Stimulated activated naive CD8-positive, alpha-beta T cell treated with anti-CD3 and anti-CD28 coated beads, Interleukin-15, Interleukin-2, amounts not matched to agents 100 ng/mL and 50 ng/mL, for 24 hours (primary cell): ENCODE data around the gene DYRK1B.

Experiments used
- H3K27ac Mint-ChIP-seq: one replicate; pipeline ENCODE4 v1.8.0; 2021; ENCODE audit warnings: mild to moderate bottlenecking, mixed read lengths
- H3K27me3 Mint-ChIP-seq: one replicate; pipeline ENCODE4 v1.8.0; 2021; ENCODE audit warnings: mixed read lengths
- H3K36me3 Mint-ChIP-seq: one replicate; pipeline ENCODE4 v1.8.0; 2021; ENCODE audit warnings: low read depth, mixed read lengths
- H3K4me1 Mint-ChIP-seq: one replicate; pipeline ENCODE4 v1.8.0; 2021; ENCODE audit warnings: low read depth, mixed read lengths
- H3K4me3 Mint-ChIP-seq: one replicate; pipeline ENCODE4 v1.8.0; 2021; ENCODE audit warnings: mild to moderate bottlenecking, mixed read lengths
- H3K9me3 Mint-ChIP-seq: one replicate; pipeline ENCODE4 v1.8.0; 2021; ENCODE audit warnings: mixed read lengths

The DYRK1B gene

GRCh38 chr19:39828654-39829032 lies 5.3 kb downstream of the DYRK1B start:
- Mint-ChIP-seq H3K4me1 (peaks cover 24% of the 10 kb centered on the region), H3K36me3 (peaks cover 52% of the 10 kb centered on the region), H3K9me3 (no peaks in the 10 kb centered on the region), H3K27ac (peak overlapping the region; percentile 71), H3K27me3 (no peaks in the 10 kb centered on the region), H3K4me3 (peak overlapping the region; percentile 13)

GRCh38 chr19:39828015-39828653 lies 5.8 kb downstream of the DYRK1B start:
- H3K27ac Mint-ChIP-seq = peak overlapping the region; percentile 71
- H3K9me3 Mint-ChIP-seq = no peaks in the 10 kb centered on the region
- no peaks in the 10 kb centered on the region for H3K27me3 Mint-ChIP-seq
- H3K36me3 Mint-ChIP-seq = peaks cover 52% of the 10 kb centered on the region
- H3K4me1 Mint-ChIP-seq = peaks cover 24% of the 10 kb centered on the region
- peak overlapping the region; percentile 13 for H3K4me3 Mint-ChIP-seq

- H3K9me3 Mint-ChIP-seq = no peaks in the 10 kb centered on the region
- H3K36me3 Mint-ChIP-seq = peaks cover 44% of the 10 kb centered on the region
- no peak overlapping the region for H3K27ac Mint-ChIP-seq
- no peaks in the 10 kb centered on the region for H3K27me3 Mint-ChIP-seq
- no peak overlapping the region for H3K4me3 Mint-ChIP-seq
- peaks cover 15% of the 10 kb centered on the region for H3K4me1 Mint-ChIP-seq
Measured at GRCh38 chr19:39827216-39827615, 6.7 kb downstream of the DYRK1B start.

GRCh38 chr19:39826311-39826945 lies 7.5 kb downstream of the DYRK1B start:
- H3K36me3 Mint-ChIP-seq = peaks cover 44% of the 10 kb centered on the region
- peaks cover 9% of the 10 kb centered on the region for H3K4me1 Mint-ChIP-seq
- H3K27me3 Mint-ChIP-seq = no peaks in the 10 kb centered on the region

GRCh38 chr19:39825531-39826076 lies 8.4 kb downstream of the DYRK1B start:
- Mint-ChIP-seq H3K4me3 (no peak overlapping the region), H3K36me3 (peaks cover 37% of the 10 kb centered on the region), H3K4me1 (peaks cover 9% of the 10 kb centered on the region), H3K27ac (no peak overlapping the region), H3K9me3 (no peaks in the 10 kb centered on the region), H3K27me3 (no peaks in the 10 kb centered on the region)

More at GRCh38 chr19:39826311-39826945, 7.5 kb downstream of the DYRK1B start:
- Mint-ChIP-seq H3K4me3 (no peak overlapping the region), H3K9me3 (no peaks in the 10 kb centered on the region), H3K27ac (no peak overlapping the region)

GRCh38 chr19:39825093-39825463 lies 8.9 kb downstream of the DYRK1B start:
- no peaks in the 10 kb centered on the region for H3K27me3 Mint-ChIP-seq
- H3K4me1 Mint-ChIP-seq = peaks cover 9% of the 10 kb centered on the region
- H3K36me3 Mint-ChIP-seq = peaks cover 32% of the 10 kb centered on the region
- peak overlapping the region; percentile 33 for H3K27ac Mint-ChIP-seq
- no peaks in the 10 kb centered on the region for H3K9me3 Mint-ChIP-seq
- no peak overlapping the region for H3K4me3 Mint-ChIP-seq

GRCh38 chr19:39824143-39825092 lies 9.5 kb downstream of the DYRK1B start:
- H3K4me3 Mint-ChIP-seq = no peak overlapping the region
- H3K9me3 Mint-ChIP-seq = no peaks in the 10 kb centered on the region
- H3K4me1 Mint-ChIP-seq = peaks cover 9% of the 10 kb centered on the region
- no peak overlapping the region for H3K27ac Mint-ChIP-seq
- peaks cover 25% of the 10 kb centered on the region for H3K36me3 Mint-ChIP-seq
- H3K27me3 Mint-ChIP-seq = no peaks in the 10 kb centered on the region

- H3K36me3 Mint-ChIP-seq = peaks cover 18% of the 10 kb centered on the region
- H3K27me3 Mint-ChIP-seq = no peaks in the 10 kb centered on the region
- no peak overlapping the region for H3K27ac Mint-ChIP-seq
- H3K9me3 Mint-ChIP-seq = no peaks in the 10 kb centered on the region
- H3K4me3 Mint-ChIP-seq = no peak overlapping the region
- H3K4me1 Mint-ChIP-seq = peaks cover 10% of the 10 kb centered on the region
Measured at GRCh38 chr19:39823686-39824085, 10.3 kb downstream of the DYRK1B start.

- H3K27ac Mint-ChIP-seq = no peak overlapping the region
- H3K4me3 Mint-ChIP-seq = no peak overlapping the region
- peaks cover 14% of the 10 kb centered on the region for H3K36me3 Mint-ChIP-seq
- no peaks in the 10 kb centered on the region for H3K27me3 Mint-ChIP-seq
- H3K4me1 Mint-ChIP-seq = peaks cover 18% of the 10 kb centered on the region
- no peaks in the 10 kb centered on the region for H3K9me3 Mint-ChIP-seq
Measured at GRCh38 chr19:39820696-39821095, 13.3 kb downstream of the DYRK1B start.

- Mint-ChIP-seq H3K4me1 (peaks cover 18% of the 10 kb centered on the region), H3K27ac (peak overlapping the region; percentile 54), H3K9me3 (no peaks in the 10 kb centered on the region), H3K4me3 (no peak overlapping the region), H3K27me3 (no peaks in the 10 kb centered on the region), H3K36me3 (peaks cover 14% of the 10 kb centered on the region)
Measured at GRCh38 chr19:39819786-39820185, 14.2 kb downstream of the DYRK1B start.

GRCh38 chr19:39818626-39819097 lies 15.3 kb downstream of the DYRK1B start:
- no peak overlapping the region for H3K4me3 Mint-ChIP-seq
- no peaks in the 10 kb centered on the region for H3K9me3 Mint-ChIP-seq
- H3K4me1 Mint-ChIP-seq = peaks cover 18% of the 10 kb centered on the region
- no peak overlapping the region for H3K27ac Mint-ChIP-seq
- peaks cover 14% of the 10 kb centered on the region for H3K36me3 Mint-ChIP-seq
- H3K27me3 Mint-ChIP-seq = no peaks in the 10 kb centered on the region

GRCh38 chr19:39817888-39818561 lies 15.9 kb downstream of the DYRK1B start:
- Mint-ChIP-seq H3K4me1 (peaks cover 18% of the 10 kb centered on the region), H3K9me3 (no peaks in the 10 kb centered on the region), H3K4me3 (no peak overlapping the region), H3K27me3 (no peaks in the 10 kb centered on the region), H3K27ac (no peak overlapping the region), H3K36me3 (peaks cover 14% of the 10 kb centered on the region)

- Mint-ChIP-seq H3K4me3 (no peak overlapping the region), H3K9me3 (no peaks in the 10 kb centered on the region), H3K36me3 (peaks cover 14% of the 10 kb centered on the region), H3K27me3 (no peaks in the 10 kb centered on the region), H3K4me1 (peaks cover 18% of the 10 kb centered on the region), H3K27ac (no peak overlapping the region)
Measured at GRCh38 chr19:39816287-39817048, 17.5 kb downstream of the DYRK1B start.

- Mint-ChIP-seq H3K27me3 (no peaks in the 10 kb centered on the region), H3K27ac (no peak overlapping the region), H3K36me3 (peaks cover 14% of the 10 kb centered on the region), H3K9me3 (no peaks in the 10 kb centered on the region), H3K4me3 (no peak overlapping the region), H3K4me1 (peaks cover 18% of the 10 kb centered on the region)
Measured at GRCh38 chr19:39814595-39814994, 19.4 kb downstream of the DYRK1B start.
